Hematopoietic multipotent progenitor cell treated with erythropoietin and hydrocortisone succinate and interleukin-3 and kit ligand, for 4 days (in vitro differentiated cells): Measurements from ENCODE around the gene CDH13.

Source experiments
- DNase-seq: peaks from one replicate; pipeline ENCODE4 v3.0.0-alpha.2; 2015

CDH13 gene

GRCh38 chr16:83743241-83743640 lies 1116.5 kb downstream of the CDH13 start:
- DNase-seq = no peak

DNA sequence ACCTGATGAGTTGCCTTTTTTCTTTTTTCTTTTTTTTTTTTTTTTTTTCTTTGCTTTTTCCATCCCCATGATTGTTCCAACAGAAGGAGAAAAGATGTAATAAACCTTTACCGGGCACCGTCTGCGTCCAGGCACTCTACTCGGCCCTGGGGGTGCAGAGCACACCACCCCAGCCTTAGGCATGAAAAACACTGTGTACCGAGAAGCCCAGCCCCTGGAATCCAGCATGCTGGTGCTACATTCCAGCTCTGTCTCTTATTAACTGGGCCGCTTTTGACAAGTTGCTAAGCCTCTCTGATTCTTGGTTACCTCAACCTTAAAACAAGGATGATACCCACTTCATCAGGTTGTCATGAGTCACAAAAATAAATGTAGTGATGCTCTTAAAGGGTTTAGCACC lies 1117.0 kb downstream of the CDH13 start:
- no peak for DNase-seq

DNA sequence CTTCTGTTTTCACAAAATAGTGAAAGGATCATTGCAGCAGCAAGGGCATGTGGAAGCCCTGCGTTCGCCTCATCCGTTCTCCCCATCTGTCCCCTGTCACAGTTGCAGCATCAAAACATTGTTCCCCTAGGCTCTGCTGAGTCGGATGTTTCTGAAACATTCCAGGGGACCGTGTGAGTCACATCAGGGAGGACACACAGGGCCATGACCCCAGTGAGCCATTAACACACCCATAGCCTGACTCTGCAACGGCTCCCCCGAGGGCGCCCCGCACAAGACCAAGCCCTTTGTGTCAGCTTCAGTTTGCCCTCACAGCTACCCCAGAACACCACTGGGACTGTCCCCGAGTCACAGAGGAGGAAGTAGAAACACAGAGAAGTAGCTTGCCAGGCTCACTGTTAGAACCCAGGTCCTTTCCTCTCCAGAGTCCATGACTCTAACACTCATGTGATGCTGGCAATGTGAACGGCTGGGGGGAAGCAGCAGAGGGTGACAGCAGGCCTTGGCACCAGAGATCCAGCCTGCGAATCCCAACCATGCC lies 1117.7 kb downstream of the CDH13 start:
- peak; percentile 16 for DNase-seq

GRCh38 chr16:83746611-83747010 lies 1119.8 kb downstream of the CDH13 start:
- no peak for DNase-seq

DNA sequence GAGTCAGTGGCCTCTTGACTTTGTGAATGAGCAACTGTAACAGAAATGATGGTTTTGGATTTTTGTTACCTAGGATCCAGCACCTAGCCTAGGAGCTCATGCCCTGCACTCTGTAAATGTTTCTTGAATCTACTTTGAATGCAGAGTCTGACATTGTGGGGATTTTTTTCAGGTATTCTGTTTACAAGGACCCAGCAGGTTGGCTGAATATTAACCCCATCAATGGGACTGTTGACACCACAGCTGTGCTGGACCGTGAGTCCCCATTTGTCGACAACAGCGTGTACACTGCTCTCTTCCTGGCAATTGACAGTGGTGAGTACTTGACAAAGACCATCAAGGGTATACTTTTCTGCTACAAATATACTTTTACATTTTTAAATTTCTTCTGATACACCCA lies 1121.2 kb downstream of the CDH13 start:
- DNase-seq = no peak

DNA sequence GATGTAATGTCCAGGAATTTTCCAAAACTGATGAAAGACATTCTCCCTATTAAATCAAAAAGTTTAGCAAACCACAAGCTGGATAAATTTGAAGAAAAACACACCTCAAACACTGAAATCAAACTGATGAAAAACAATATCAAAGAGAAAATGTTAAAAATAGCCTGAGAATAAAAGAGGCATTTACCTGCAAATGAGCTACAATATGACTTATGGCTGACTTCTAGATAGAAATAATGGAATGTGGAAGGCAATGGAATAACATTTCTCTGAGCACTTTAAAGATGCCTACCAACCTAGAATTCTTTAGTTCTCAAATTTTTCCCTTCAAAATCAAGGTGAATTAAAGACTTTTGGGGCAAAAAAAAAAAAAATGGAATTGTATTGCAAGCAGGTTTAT lies 1128.6 kb downstream of the CDH13 start:
- no peak for DNase-seq

- DNase-seq = no peak
These were observed 1135.6 kb downstream of the CDH13 start for GRCh38 chr16:83762141-83762991.

GRCh38 chr16:83762992-83763358 lies 1136.2 kb downstream of the CDH13 start:
- no peak for DNase-seq

DNA sequence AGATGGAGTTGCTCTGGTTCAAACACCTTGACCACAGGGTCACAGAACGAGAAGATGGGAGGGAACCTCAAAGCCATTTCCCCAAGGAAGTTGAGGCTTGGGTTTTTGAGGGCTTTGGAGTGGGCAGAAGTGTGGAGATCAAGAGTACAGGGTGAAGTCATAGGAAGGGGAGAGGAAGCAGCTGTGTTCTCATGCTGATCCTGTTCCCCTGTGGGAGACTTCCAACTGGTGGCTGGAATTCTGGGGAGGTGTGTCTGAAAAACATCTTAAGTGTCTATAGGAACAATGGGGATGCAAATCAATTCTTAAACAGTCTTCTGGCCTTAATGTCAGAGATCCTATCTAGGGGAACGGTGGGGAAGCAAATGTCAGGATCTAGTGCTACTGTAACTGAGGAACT lies 1142.2 kb downstream of the CDH13 start:
- peak; percentile 17 for DNase-seq

DNA sequence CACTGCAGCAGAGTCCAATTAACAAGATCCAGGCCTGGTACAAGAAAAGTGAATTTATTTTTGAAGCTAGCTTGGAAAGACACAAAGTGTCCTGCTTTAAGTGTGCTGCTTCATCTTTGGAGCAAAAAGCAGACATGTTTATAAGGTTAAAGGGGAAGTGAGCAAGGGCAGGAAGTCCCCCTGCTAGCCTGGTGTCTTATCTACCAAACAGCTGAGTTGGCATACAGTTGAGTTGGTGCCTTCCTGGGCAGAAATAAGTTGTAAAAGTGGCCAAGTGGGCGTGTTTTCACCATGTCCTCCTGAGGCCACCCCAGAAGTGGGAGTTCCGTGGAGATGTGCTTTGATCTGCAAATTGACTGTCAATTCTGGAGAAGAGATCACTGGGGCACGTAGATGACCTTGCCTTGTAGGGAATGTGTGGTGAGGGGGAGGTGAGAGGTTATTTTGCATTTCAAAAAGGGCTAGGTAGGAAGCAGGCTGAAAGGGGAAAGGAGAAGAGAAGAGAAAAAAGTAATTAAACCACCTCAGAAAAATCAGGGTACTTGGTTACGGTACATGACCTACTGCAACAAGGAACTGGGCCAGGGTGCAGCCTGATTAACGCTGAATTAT lies 1142.7 kb downstream of the CDH13 start:
- peak; percentile 89 for DNase-seq

GRCh38 chr16:83771306-83771942 lies 1144.7 kb downstream of the CDH13 start:
- DNase-seq = no peak

GRCh38 chr16:83772806-83773205 lies 1146.0 kb downstream of the CDH13 start:
- no peak for DNase-seq

DNA sequence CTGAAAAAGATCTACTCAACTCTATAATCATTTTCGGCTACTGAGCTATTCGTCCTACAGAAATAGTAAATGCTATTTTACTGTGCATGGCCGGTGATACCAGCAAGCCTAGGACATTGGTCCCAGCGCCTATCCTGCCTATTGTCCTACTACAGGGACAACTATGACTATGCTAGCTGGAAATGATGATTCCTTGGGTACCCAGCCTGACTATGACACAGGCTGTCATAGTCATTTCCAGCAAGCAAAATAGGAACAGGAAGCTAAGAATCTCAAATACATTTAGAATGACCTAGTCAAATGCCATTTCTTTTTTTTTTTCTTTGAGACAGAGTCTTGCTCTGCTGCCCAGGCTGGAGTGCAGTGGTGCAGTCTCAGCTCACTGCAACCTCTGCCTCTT lies 1147.3 kb downstream of the CDH13 start:
- no peak for DNase-seq

DNA sequence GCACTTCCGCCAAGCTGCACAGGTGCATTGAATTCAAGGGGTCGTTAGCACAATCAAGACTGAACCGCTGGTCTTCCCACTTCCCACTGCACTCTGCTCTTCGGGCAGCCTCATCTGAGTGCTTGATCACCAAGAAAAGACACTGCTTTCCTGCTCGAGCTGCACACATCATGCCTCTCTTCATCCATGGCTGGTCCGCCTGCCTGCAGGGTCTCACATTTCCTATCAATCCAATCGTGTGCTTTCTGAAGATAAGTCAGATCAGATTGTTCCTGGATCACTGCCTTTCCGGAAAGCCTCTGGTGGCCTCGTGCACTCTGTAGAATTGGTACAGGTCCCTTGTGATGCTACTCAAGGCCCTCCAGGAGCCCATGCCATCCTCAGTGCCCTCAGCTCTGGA lies 1150.2 kb downstream of the CDH13 start:
- no peak for DNase-seq

DNA sequence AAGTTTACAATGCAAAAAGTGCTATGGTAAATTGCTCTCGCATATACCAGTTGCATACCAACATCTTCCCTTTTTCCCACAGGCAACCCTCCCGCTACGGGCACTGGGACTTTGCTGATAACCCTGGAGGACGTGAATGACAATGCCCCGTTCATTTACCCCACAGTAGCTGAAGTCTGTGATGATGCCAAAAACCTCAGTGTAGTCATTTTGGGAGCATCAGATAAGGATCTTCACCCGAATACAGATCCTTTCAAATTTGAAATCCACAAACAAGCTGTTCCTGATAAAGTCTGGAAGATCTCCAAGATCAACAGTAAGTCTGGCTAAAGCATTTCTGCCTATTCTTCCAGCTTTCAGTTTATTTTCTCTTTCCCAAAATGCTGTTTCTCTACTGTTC lies 1153.1 kb downstream of the CDH13 start:
- DNase-seq = no peak

- no peak for DNase-seq
These were observed 1158.7 kb downstream of the CDH13 start for GRCh38 chr16:83785455-83785854.

- DNase-seq = no peak
These were observed 1163.1 kb downstream of the CDH13 start for GRCh38 chr16:83789642-83790401.

- no peak for DNase-seq
These were observed 1165.1 kb downstream of the CDH13 start for GRCh38 chr16:83791916-83792315.

DNA sequence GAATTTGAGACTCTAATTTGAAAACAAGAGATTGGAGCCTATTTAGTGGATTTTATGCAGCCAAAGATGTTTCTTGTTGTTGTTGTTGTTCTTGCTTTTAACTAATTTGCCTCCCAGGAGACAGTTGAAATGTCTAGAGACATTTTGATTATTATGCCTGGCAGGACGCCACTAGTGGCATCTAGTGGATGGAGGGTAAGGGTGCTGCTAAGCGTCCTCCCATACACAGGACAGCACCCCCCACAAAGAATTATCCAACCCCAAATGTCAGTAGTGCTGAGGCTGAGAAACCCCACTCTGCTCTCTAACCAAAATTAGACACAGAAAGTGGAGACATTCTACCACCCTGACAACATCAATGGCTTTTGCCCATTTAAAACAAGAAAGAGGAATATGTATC lies 1165.6 kb downstream of the CDH13 start:
- peak; percentile 36 for DNase-seq

DNA sequence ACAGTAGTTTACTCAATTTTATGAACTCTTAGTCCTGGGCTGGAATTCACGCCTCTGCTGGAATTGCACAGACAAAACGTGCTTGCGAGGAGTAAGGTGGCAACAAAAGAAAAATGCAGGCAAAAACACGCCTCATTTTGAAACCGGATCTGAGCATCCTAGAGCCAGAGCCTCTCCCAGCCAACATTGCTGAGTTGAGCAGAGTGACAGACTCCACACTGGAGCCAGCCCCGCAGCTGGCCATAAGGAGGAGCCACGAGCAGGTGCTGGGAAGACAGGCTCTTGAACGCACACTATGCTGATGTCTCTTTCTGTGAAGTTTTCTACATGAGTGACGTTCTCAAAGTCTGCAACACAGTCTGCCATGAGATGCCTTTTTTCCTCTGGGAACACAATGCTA lies 1166.4 kb downstream of the CDH13 start:
- no peak for DNase-seq

DNA sequence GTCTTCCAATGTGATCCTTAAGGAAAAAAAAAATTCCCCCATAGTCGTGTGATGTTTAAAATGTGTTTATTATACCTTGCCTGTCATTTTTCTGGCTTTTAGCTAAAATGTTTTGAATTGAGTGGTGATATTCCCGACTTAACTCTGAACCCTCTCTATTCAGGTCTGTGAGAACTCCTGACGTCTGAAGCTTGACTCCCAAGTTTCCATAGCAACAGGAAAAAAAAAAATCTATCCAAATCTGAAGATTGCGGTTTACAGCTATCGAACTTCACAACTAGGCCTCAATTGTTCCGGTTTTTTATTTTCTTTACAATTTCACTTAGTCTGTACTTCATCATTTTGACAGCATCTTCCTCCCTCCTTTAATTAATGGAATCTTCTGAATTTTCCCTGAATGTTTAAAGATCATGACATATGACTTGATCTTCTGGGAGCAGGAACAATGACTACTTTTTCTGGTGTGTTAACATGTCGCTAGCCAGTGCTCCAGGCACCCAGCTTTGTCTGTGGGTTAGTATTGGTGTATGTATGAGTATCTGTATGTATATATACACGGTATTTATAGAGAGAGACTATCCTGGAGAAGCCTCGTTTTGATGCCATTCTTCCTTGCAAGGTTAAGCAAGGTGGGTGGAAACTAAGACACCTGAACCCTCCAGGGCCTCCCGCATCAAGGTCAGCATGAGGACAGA lies 1168.2 kb downstream of the CDH13 start:
- DNase-seq = no peak

- no peak for DNase-seq
These were observed 1170.2 kb downstream of the CDH13 start for GRCh38 chr16:83797013-83797412.

DNA sequence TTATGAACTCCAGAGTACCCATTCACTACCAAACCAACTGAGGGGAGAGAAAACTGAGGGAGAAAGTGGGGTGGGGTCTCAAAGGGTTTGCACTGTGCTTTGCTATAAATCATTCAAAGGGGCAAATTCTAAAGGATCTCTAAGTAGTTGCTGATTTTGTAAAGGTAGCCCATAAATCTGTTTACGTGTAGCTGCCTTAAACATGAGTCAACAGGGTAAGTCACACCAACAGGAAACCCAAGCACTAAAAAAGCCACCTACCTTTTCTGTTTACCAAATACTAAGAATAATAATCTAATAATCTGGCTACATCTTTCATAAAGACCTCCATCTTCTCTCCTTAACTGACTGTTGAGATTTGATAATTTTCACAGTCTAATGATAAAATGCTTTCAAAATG lies 1172.6 kb downstream of the CDH13 start:
- no peak for DNase-seq
